GM12878 (cell line): ENCODE data around the gene MYO1C. TPM values are rescaled to one million over a fixed set of nuclear protein-coding genes. Genes with fewer than 3 reads are reported as not detected.

ENCODE experiments used
- ATAC-seq: fragments of 200-7000 bp; cut with Tn5 transposase; 3 replicates; pipeline ENCODE4 v1.9.1; 2020; ENCODE audit warnings: mild to moderate bottlenecking, moderate library complexity
- BruUV-seq: library from RNA; stranded (reverse); fragments of 400-500 nt; replicated peaks from 2 replicates; lab custom pipeline; 2021; lab: Mats Ljungman, UMichigan
- CTCF ChIA-PET: fragments of 300-600 bp; sonication (Branson Sonifier 250); formaldehyde crosslinking; extraction: SDS; loops from one replicate; lab custom pipeline; 2021; ENCODE audit warnings: inconsistent platforms; lab: Yijun Ruan, JAX
- POLR2A ChIA-PET: fragments of 350-600 bp; formaldehyde crosslinking; extraction: SDS; loops from one replicate; lab custom pipeline; 2021; ENCODE audit warnings: inconsistent platforms; lab: Charles Lee
- RAD21 ChIA-PET: fragments of 300-600 bp; sonication (Branson Sonifier 250); formaldehyde crosslinking; loops from one replicate; lab custom pipeline; 2023; ENCODE audit warnings: antibody characterized with exemption; ENCODE audit not compliant: unreplicated experiment; lab: Charles Lee
- SMC1A ChIA-PET: fragments of 300-600 bp; sonication (Branson Sonifier 250); formaldehyde crosslinking; loops from one replicate; lab custom pipeline; 2023; ENCODE audit not compliant: unreplicated experiment, uncharacterized antibody; lab: Charles Lee
- DNase-seq: peaks from one replicate; pipeline ENCODE4 v3.0.0-alpha.2; 2011; ENCODE audit warnings: low read depth, low spot score
- FAIRE-seq: peaks from 3 replicates; lab custom pipeline; 2011; peaks lifted over from hg19 to GRCh38; lab: Jason Lieb, UNC
- H2AFZ ChIP-seq: 2 replicates; pipeline ENCODE4 v1.6.0; 2011; ENCODE audit warnings: low read depth, low read length, control low read depth; ENCODE audit not compliant: control insufficient read depth
- H3K27ac ChIP-seq: 2 replicates; pipeline ENCODE4 v1.5.1; 2011; ENCODE audit warnings: control low read depth; ENCODE audit not compliant: control insufficient read depth, insufficient read depth
- H3K27me3 ChIP-seq, 2 experiments: replicated peaks in 1 of 2; 2 replicates each; pipeline versions ENCODE4 v1.6.0 to v1.6.1; 2011; ENCODE audit warnings: low read length in 1 of 2; ENCODE audit not compliant: control insufficient read depth in 2 of 2, insufficient read depth in 2 of 2
- H3K36me3 ChIP-seq, 2 experiments: 2 replicates each; pipeline ENCODE4 v1.5.1; 2011; ENCODE audit warnings: low read length in 1 of 2; ENCODE audit not compliant: control insufficient read depth in 2 of 2, insufficient read depth in 2 of 2
- H3K4me1 ChIP-seq: 2 replicates; pipeline ENCODE4 v1.6.1; 2011; ENCODE audit warnings: mild to moderate bottlenecking, low read length, moderate library complexity, mixed read lengths; ENCODE audit not compliant: control insufficient read depth, insufficient read depth
- H3K4me2 ChIP-seq: 2 replicates; pipeline ENCODE4 v1.6.0; 2011; ENCODE audit warnings: control low read depth; ENCODE audit not compliant: control insufficient read depth, insufficient read depth
- H3K4me3 ChIP-seq: fragments of 200-600 bp; sonication (generic); 2 replicates; pipeline ENCODE4 v1.5.1; 2016
- H3K79me2 ChIP-seq: 2 replicates; pipeline ENCODE4 v1.6.0; 2011; ENCODE audit warnings: low read length; ENCODE audit not compliant: control insufficient read depth, insufficient read depth
- H3K9ac ChIP-seq: 2 replicates; pipeline ENCODE4 v1.8.0; 2011; ENCODE audit warnings: low read length, control low read depth, mixed read lengths; ENCODE audit not compliant: control insufficient read depth, insufficient read depth
- H3K9me3 ChIP-seq: replicated peaks from 3 replicates; pipeline ENCODE4 v1.5.1; 2011; ENCODE audit warnings: mild to moderate bottlenecking, low read length; ENCODE audit not compliant: control insufficient read depth, insufficient read depth
- H4K20me1 ChIP-seq: 2 replicates; pipeline ENCODE4 v1.6.0; 2011; ENCODE audit not compliant: control insufficient read depth, insufficient read depth
- BCL11A ChIP-seq: IDR thresholded peaks from 2 replicates; pipeline ENCODE4 v1.6.1; 2011; ENCODE audit warnings: low read depth, low read length
- EGR1 ChIP-seq, 2 experiments: IDR thresholded peaks; 1 replicate in 1 of 2; 2 replicates in 1 of 2; pipeline ENCODE4 v1.6.1; 2011 to 2012; ENCODE audit warnings: low read depth in 2 of 2, low read length in 2 of 2, borderline replicate concordance in 1 of 2, mild to moderate bottlenecking in 1 of 2, moderate library complexity in 1 of 2
- MEF2A ChIP-seq: IDR thresholded peaks from 2 replicates; pipeline ENCODE4 v1.6.1; 2011; ENCODE audit warnings: low read depth, mild to moderate bottlenecking, low read length, moderate library complexity; ENCODE audit not compliant: insufficient read depth
- NFYB ChIP-seq: IDR thresholded peaks from 2 replicates; pipeline ENCODE4 v1.6.1; 2011; ENCODE audit warnings: low read depth, mild to moderate bottlenecking, low read length, improper control_type of control experiment, moderate library complexity; ENCODE audit not compliant: insufficient read depth
- SUPT20H ChIP-seq: IDR thresholded peaks from 2 replicates; pipeline ENCODE4 v1.6.1; 2011; ENCODE audit warnings: low read depth, mild to moderate bottlenecking, low read length, moderate library complexity, borderline replicate concordance; ENCODE audit not compliant: control insufficient read depth
- YBX1 ChIP-seq: fragments of 450-650 bp; IDR thresholded peaks from 2 replicates; pipeline ENCODE4 v1.6.1; 2016; ENCODE audit warnings: antibody characterized with exemption
- ZNF274 ChIP-seq: IDR thresholded peaks from one replicate; pipeline ENCODE4 v1.8.0; 2011; ENCODE audit not compliant: insufficient read length, insufficient read depth
- WGBS: methylation state at CpG from one replicate; pipeline ENCODE4 v1.1.6; 2016; ENCODE audit warnings: low lambda C conversion rate; ENCODE audit not compliant: insufficient replicate concordance, insufficient coverage; ENCODE audit errors: missing lambda C conversion rate; 5-methylcytosine and 5-hydroxymethylcytosine counted together
- in situ Hi-C: fragments of 300-500 bp; cut with MboI; formaldehyde crosslinking; loops from 9 replicates; pipeline ENCODE4 v1.14.3; 2018; ENCODE audit warnings: mixed read lengths
- intact Hi-C: fragments of 100-400 bp; cut with micrococcal nuclease; formaldehyde crosslinking; loops from one replicate; pipeline ENCODE4 v1.14.2; 2022; ENCODE audit not compliant: unreplicated experiment
- polyA plus RNA-seq, 11 experiments: library from polyadenylated mRNA; depleted of rRNA in 4 of 11; unstranded in 6 of 11; stranded (reverse) in 5 of 11; fragments of >200 nt; fragmentation: Nextera tagmentation in 4 of 11; fragmentation: Illumina TruSeq in 1 of 11; extraction: Ambion mirVana in 4 of 11; extraction: Trizol in 1 of 11; gene quantifications; 1 replicate in 1 of 11; 2 replicates in 10 of 11; pipeline versions ENCODE4 v1.2.1 to v1.2.3, GENCODE V29; 2011 to 2016; ENCODE audit warnings: inconsistent platforms in 2 of 11, missing spikeins in 2 of 11, low read depth in 1 of 11
- total RNA-seq, 4 experiments: library from RNA; depleted of rRNA in 3 of 4; stranded (reverse); fragments of >200 nt in 3 of 4; fragmentation: Illumina TruSeq in 1 of 4; extraction: Trizol in 1 of 4; gene quantifications; 2 replicates each; pipeline versions ENCODE4 v1.2.1 to v1.2.3, GENCODE V29; 2013 to 2021
- TF ChIP-seq, protein P1 (sequence below): fragments of 450-650 bp; IDR thresholded peaks from 2 replicates; pipeline ENCODE4 v1.6.1; 2017; ENCODE audit warnings: mild to moderate bottlenecking, moderate library complexity
- TF ChIP-seq, protein P2 (sequence below): IDR thresholded peaks from 2 replicates; pipeline ENCODE4 v1.6.1; 2012; ENCODE audit warnings: mild to moderate bottlenecking, low read depth, low read length
- TF ChIP-seq, protein P3 (sequence below): fragments of 150-350 bp; IDR thresholded peaks from 2 replicates; pipeline ENCODE4 v1.6.1; 2016; ENCODE audit warnings: low read depth, low read length

Gene MYO1C
- total and polyA plus RNA-seq, 10 of the 15 experiments (the other 5 are each of a cell fraction or from before 2014, with no cell fraction given) = 1.2 to 92.0 (median 36.6) TPM

- TF ChIP-seq, protein P1, sequence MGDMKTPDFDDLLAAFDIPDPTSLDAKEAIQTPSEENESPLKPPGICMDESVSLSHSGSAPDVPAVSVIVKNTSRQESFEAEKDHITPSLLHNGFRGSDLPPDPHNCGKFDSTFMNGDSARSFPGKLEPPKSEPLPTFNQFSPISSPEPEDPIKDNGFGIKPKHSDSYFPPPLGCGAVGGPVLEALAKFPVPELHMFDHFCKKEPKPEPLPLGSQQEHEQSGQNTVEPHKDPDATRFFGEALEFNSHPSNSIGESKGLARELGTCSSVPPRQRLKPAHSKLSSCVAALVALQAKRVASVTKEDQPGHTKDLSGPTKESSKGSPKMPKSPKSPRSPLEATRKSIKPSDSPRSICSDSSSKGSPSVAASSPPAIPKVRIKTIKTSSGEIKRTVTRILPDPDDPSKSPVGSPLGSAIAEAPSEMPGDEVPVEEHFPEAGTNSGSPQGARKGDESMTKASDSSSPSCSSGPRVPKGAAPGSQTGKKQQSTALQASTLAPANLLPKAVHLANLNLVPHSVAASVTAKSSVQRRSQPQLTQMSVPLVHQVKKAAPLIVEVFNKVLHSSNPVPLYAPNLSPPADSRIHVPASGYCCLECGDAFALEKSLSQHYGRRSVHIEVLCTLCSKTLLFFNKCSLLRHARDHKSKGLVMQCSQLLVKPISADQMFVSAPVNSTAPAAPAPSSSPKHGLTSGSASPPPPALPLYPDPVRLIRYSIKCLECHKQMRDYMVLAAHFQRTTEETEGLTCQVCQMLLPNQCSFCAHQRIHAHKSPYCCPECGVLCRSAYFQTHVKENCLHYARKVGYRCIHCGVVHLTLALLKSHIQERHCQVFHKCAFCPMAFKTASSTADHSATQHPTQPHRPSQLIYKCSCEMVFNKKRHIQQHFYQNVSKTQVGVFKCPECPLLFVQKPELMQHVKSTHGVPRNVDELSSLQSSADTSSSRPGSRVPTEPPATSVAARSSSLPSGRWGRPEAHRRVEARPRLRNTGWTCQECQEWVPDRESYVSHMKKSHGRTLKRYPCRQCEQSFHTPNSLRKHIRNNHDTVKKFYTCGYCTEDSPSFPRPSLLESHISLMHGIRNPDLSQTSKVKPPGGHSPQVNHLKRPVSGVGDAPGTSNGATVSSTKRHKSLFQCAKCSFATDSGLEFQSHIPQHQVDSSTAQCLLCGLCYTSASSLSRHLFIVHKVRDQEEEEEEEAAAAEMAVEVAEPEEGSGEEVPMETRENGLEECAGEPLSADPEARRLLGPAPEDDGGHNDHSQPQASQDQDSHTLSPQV = no peak
- TF ChIP-seq MEF2A (no peak), ZNF274 (no peak)
- TF ChIP-seq, all 136 proteins: peak for 0
These were observed 51.6 kb downstream of the MYO1C start (continued) for GRCh38 chr17:1440921-1441320.

- FAIRE-seq (no peak), DNase-seq (no peak), ATAC-seq (no peak)
- H2AFZ ChIP-seq = no peak overlapping the region
- H3K9ac ChIP-seq = no peak overlapping the region
- SMC1A ChIA-PET = interaction anchor here (1.4 kb wide), 1 partner anchor 73 kb away, joined by 4 read pairs; no protein-coding TSS in a partner anchor
- RAD21 ChIA-PET = no interaction called here
- CTCF ChIA-PET = interaction anchor here (1.4 kb wide), 1 partner anchor 73 kb away, joined by 7 read pairs; no protein-coding TSS in a partner anchor
- POLR2A ChIA-PET = no interaction called here
- no peaks in the 10 kb centered on the region for H3K27me3 ChIP-seq
- in situ Hi-C loops (no loop called here), intact Hi-C loops (no loop called here)
- WGBS = 85% methylated on average over 11 of the region's 11 CpGs
- H3K4me3 ChIP-seq = no peak overlapping the region
- no peaks in the 10 kb centered on the region for H4K20me1 ChIP-seq
- no TSS peak for BruUV-seq
- H3K4me1 ChIP-seq = no peaks in the 10 kb centered on the region
- H3K4me2 ChIP-seq = no peak overlapping the region
- peaks cover 33% of the 10 kb centered on the region for H3K79me2 ChIP-seq
- no peak overlapping the region for H3K27ac ChIP-seq
- no peaks in the 10 kb centered on the region for H3K9me3 ChIP-seq
- H3K36me3 ChIP-seq = peaks cover 9 to 18% of the 10 kb centered on the region in 2 experiments
- no peak for TF ChIP-seq EGR1 (IDR thresholded peaks at IDR 0.05; ENCODE audit: borderline replicate concordance in 1 of 2, low read depth in 2 of 2, low read length in 2 of 2)
- TF ChIP-seq SUPT20H = no peak
- TF ChIP-seq BCL11A = no peak
- TF ChIP-seq NFYB = no peak
- TF ChIP-seq YBX1 = no peak
- TF ChIP-seq, protein P2, sequence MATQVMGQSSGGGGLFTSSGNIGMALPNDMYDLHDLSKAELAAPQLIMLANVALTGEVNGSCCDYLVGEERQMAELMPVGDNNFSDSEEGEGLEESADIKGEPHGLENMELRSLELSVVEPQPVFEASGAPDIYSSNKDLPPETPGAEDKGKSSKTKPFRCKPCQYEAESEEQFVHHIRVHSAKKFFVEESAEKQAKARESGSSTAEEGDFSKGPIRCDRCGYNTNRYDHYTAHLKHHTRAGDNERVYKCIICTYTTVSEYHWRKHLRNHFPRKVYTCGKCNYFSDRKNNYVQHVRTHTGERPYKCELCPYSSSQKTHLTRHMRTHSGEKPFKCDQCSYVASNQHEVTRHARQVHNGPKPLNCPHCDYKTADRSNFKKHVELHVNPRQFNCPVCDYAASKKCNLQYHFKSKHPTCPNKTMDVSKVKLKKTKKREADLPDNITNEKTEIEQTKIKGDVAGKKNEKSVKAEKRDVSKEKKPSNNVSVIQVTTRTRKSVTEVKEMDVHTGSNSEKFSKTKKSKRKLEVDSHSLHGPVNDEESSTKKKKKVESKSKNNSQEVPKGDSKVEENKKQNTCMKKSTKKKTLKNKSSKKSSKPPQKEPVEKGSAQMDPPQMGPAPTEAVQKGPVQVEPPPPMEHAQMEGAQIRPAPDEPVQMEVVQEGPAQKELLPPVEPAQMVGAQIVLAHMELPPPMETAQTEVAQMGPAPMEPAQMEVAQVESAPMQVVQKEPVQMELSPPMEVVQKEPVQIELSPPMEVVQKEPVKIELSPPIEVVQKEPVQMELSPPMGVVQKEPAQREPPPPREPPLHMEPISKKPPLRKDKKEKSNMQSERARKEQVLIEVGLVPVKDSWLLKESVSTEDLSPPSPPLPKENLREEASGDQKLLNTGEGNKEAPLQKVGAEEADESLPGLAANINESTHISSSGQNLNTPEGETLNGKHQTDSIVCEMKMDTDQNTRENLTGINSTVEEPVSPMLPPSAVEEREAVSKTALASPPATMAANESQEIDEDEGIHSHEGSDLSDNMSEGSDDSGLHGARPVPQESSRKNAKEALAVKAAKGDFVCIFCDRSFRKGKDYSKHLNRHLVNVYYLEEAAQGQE = no peak
- TF ChIP-seq, protein P3, sequence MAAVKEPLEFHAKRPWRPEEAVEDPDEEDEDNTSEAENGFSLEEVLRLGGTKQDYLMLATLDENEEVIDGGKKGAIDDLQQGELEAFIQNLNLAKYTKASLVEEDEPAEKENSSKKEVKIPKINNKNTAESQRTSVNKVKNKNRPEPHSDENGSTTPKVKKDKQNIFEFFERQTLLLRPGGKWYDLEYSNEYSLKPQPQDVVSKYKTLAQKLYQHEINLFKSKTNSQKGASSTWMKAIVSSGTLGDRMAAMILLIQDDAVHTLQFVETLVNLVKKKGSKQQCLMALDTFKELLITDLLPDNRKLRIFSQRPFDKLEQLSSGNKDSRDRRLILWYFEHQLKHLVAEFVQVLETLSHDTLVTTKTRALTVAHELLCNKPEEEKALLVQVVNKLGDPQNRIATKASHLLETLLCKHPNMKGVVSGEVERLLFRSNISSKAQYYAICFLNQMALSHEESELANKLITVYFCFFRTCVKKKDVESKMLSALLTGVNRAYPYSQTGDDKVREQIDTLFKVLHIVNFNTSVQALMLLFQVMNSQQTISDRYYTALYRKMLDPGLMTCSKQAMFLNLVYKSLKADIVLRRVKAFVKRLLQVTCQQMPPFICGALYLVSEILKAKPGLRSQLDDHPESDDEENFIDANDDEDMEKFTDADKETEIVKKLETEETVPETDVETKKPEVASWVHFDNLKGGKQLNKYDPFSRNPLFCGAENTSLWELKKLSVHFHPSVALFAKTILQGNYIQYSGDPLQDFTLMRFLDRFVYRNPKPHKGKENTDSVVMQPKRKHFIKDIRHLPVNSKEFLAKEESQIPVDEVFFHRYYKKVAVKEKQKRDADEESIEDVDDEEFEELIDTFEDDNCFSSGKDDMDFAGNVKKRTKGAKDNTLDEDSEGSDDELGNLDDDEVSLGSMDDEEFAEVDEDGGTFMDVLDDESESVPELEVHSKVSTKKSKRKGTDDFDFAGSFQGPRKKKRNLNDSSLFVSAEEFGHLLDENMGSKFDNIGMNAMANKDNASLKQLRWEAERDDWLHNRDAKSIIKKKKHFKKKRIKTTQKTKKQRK = no peak
These were observed 53.8 kb downstream of the MYO1C start for GRCh38 chr17:1438593-1439083.
